IPS DF 4.7 (cell line): Measurements from ENCODE around the gene AGAP4.
"Not testable (repeated sequence)": the region's sequence is repeated elsewhere in the genome, so short reads cannot be mapped to it uniquely, and the experiment has no call there.

Experiments used
- DNase-seq: peaks from one replicate; pipeline ENCODE4 v3.0.0-alpha.2; 2013; ENCODE audit warnings: low spot score; ENCODE audit errors: extremely low read depth

The AGAP4 gene

DNA sequence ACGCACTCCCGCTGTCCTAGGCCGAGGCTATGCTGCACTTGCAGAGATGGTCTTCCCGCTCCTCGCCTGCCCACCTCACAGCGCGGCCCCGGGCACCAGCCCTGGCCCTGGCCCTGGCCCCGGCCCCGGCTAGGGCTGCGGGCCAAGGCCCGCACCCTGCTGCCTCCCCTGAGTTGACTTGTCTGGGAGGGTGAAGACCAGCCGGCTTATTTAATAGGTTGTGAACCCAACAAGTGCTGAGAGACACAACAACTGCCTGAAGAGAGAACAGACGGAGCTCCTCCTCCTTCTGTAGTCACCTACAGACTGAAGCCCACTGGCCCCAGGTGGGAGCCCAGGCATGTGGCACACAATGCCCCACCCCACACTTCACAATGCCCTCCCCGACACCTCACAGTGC lies at the start of gene AGAP4:
TSS of gene AGAP4 (minus strand) at position 101 of the 400 bp plus-strand sequence. CDS start 153 bp downstream, outside the sequence.
- DNase-seq: not testable (repeated sequence)

DNA sequence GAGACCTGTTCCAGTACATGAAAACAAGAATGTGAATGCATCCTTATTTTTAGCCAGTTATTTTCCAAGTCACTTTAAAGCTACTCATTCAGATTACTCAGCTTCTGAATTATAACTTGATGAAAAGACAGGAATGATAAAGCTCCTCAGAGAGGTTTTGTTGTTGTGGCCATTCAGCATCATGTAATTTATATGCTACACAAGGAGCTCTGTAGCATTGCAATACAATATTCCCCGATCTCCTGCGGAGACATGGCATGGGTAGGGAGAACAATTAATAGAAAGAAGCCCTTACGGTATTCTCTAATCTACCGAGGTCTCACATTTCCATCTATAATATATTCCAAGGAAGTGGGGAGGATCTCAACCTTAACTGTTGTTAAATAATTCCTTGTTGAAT lies 43.4 kb upstream of the AGAP4 start:
- not testable (repeated sequence) for DNase-seq

DNA sequence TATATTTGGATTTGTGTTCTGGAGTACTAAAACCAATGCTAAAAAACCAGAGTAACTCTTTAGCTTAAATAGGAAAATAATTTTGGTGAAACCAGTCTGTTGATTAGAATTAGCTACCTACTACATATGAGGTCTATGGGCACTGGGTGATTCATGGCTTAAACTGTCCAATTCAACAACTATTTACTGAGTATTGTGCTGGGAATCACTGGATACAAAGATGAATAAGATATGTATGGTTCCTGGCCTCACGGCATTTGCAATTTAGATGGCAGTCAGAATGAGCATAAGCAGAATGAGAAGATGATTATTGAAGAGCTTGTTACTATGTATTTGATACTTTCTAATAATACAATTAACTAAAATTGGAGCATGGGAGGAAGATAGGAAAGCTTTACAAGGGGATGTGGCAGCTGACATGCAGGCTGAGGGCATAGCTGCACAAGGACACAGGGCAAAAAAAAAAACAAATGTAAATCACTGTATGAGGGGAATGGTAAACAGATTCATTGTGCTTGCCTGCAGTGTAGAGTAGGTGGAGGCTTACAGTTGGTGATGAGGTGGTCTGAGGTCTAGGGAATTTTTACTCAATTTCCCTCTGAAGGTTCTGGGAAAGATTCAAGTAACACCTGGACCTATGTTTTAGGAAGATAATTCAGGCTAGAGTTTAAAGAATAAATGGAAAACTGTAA lies 42.4 kb upstream of the AGAP4 start:
- DNase-seq: not testable (repeated sequence)

DNA sequence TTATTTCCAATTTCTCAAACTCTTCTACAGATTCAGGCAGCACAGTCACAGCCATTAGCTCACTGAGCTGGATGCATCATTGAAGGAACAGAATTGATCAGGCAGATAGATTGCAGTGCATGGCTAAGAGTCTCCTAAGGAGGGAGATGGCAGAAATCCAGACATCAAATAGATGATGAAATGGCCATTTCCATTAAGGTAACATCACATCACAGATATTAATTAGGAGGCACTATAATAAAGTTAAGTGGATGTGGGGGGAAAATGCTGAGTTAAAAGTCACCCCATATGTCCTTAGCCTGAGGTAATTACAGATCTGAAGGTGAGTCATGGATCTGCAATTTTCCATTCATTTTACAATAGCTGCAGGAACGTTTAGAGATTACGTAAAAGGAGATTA lies 35.6 kb upstream of the AGAP4 start:
- DNase-seq: not testable (repeated sequence)

DNA sequence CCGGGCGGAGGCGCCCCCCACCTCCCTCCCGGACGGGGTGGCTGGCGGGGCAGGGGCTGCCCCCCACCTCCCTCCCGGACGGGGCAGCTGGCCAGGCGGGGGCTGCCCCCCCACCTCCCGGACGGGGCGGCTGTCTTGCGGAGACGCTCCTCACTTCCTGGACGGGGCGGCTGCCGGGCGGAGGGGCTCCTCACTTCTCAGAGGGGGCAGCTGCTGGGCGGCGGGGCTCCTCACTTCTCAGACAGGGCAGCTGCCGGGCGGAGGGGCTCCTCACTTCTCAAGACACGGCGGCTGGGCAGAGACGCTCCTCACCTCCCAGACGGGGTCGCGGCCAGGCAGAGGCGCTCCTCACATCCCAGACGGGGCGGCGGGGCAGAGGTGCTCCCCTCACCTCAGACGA lies 18.1 kb upstream of the AGAP4 start:
- DNase-seq: not testable (repeated sequence)

DNA sequence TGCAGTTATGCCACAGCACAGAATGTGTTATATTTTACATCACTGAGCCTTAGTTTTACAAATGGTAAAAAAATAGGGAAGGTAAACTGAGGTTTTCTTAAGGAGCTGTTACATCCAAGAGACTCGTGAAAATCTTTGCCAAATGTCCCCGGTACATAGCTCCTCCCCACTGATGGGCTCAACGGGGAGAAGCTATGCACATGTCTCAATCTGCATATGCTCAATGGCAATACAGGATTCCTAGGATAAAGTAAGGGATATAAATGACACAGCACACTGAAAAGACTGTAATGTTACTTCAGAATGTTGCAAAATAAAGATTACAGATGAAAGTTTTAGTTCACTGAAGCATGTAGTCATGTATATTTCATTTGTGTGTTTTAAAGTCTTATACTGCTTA lies 17.0 kb upstream of the AGAP4 start:
- DNase-seq: not testable (repeated sequence)

DNA sequence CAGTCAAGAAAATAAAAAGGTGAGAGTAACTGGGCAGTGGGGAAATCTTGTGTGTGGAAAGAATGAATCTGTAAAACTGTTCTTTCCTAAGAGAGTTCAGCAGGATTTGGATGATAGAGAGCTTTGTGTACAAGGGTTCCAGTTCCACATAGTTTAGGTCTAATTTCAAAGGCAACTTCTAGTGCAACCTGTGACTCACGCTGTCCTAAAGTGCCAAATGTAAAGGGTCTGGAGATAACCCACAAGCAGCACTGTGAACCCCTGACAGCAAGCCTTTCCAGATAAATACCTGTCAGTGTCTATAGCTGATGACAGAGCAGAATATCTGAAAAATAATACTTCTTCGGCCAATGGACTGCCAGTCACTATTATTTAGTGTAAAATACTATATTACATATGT lies 16.3 kb upstream of the AGAP4 start:
- not testable (repeated sequence) for DNase-seq

DNA sequence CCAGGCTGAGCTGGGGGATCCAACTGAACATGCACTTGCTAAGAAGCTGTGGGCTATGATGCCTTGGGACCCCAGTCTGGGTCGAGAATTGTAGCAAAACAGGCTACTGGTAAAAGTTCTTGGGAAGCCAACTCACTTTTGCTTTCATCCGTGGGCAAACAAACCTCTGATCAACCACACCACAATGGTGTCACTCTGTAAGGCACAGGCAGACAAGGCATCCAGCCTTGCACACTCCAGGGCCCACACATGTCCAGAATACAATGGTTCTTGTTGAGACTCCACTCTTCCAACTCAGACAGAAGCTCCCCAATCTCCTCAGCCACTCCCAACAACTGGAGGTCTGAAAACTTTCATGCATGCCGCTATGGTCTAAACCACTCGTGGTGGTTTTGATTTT lies 10.6 kb upstream of the AGAP4 start:
- DNase-seq: not testable (repeated sequence)

DNA sequence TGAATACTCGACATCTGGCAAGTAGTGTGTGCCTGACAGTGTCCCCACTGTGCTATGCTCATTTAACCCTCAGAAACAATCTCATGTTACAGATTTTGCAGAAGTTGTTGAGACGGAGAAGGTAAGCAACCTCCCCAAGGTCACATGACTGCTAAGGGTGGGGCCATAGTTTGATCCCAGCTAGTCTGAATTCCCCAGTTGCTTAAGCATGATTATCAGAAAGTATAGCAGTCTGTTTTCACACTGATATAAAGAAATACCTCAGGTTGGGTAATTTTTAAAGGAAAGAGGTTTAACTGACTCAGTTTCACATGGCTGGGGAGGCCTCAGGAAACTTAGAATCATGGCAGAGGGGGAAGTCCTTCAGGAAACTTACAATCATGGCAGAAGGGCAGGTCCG lies 1.2 kb upstream of the AGAP4 start:
- not testable (repeated sequence) for DNase-seq

DNA sequence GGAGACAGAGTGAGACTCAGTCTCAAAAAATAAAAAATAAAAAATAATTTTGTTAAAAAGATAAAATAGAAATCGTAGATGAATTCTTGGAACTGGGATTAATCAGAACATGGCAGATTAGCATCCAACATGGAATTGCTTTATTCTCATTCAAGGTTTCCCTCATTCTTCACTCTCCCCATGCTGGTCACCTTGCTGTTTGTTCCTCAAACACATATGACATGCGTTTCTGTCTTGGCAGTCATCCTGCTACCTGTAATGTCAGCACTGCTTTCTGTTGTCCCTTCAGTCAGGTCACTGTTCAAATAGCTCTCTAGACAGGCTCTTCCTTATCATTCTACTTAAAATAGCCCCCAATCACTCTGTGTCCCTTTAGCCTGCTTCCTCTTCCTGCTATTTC lies 24.4 kb downstream of the AGAP4 start:
- DNase-seq: not testable (repeated sequence)

DNA sequence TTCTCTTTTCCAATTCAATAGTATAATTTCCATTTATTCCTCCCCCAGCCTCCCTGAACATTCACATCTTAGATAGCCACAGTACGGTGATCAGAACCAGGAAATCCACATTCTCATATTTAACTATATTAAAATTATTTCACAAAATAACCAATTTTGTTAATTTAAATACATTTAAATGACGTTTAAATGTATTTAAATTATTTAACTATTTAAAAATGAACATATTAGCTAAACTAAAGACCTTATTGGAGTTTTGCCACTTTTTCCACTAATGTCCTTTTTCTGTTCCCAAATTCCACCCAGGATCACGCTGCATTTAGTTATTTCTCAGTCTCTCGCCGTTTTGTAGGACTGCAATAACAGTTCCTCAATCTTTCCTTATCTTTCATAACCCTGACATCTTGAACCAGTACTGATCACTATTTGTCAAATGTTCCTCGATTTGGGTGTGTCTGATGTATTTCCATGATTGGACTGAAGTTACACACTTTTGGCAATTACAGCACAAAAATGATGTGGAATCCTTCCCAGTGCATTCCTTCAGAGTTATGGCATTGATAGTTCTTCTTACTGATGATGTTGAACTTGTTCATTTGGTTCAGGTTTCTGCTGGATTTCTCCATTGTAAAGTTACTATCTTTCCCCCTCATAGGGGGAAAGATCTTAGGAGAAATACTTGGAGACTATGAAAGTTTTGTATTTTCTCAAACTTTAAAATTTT lies 27.0 kb downstream of the AGAP4 start:
- not testable (repeated sequence) for DNase-seq

DNA sequence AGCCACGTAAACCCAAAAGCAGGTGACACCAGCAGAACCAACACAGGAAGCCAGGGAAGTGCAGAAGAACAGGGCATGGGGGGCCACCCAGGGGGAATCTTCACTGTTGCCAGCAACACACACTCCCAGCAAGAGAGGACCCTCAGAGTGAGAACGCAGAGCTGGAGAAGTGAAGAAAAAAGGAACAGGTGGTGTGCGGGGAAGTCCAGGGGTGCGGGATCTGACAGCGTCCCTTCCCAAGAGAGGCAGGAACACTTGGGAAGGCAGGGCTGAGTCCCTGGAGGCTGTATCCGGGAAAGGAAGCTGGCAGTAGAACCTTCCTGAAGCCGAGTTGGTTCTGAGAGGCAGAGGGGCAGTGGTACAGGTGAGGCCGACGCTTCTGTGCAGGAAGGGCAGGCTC lies 27.7 kb downstream of the AGAP4 start:
- no peak for DNase-seq

DNA sequence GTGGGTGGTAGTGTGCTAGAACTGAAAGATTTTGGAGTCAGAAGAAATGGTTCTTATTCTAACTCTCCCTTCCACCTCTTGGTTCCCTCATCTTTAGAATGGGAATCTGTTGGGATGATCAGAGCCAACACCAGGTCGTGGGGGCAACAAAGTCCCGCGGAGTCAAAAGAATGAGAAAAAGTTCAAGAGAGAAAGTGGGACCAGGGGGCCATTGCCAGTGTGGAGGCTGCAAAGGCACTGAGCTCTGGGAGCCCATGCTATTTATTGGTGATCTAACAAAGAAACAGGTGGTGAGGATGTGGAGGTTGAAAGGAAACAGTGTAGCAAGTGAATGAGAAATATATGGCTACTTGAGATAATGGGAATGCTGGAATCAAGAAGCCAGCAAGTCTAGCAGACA lies 29.4 kb downstream of the AGAP4 start:
- DNase-seq: no peak

DNA sequence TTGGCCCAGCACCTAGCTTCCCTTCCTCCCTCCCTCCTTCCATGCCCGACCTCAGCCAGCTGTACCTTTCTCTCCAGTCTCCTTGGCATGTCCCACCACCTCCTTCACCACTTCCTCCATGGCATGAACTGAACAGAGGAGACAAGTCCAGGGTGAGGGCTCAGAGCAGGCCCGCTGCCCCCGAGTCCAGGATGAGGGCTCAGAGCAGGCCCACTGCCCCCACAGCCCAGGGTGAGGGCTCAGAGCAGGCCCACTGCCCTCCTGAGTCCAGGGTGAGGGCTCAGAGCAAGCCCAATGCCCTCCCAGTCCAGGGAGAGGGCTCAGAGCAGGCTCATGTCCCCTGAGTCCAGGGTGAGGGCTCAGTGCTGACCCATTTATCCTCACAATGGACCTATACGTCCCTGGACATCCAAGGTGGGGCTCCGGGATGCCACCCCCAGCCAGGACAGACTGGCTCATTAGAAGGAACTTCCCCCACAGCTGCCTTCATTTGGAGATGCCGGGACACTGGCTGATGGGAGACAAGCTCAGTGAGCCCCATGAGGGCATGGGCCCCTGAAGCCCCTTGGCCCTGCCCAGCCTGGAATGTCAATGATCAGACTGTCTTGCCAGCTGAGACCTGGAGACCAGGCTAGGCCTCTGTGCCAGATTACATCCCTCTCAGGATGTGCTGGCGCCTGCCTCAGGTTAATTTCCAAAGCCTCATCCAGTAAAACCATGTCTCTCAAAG lies 30.0 kb downstream of the AGAP4 start:
- no peak for DNase-seq

DNA sequence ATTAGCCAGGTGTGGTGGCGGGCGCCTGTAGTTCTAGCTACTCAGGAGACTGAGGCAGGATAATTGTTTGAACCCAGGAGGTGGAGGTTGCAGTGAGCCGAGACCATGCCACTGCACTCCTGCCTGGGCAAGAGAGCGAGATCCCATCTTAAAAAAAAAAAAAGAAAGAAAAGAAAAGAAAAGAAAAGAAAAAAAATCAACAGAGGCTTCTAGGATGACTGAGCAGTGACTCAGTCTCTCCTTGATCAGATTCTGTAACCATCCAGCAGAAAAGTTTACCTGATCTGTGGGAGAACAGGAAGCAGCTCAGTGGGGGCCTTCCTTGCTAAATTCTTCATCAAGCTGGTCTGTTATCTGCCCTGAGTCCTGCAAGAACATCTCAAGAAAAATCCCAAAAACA lies 33.2 kb downstream of the AGAP4 start:
- not testable (repeated sequence) for DNase-seq

DNA sequence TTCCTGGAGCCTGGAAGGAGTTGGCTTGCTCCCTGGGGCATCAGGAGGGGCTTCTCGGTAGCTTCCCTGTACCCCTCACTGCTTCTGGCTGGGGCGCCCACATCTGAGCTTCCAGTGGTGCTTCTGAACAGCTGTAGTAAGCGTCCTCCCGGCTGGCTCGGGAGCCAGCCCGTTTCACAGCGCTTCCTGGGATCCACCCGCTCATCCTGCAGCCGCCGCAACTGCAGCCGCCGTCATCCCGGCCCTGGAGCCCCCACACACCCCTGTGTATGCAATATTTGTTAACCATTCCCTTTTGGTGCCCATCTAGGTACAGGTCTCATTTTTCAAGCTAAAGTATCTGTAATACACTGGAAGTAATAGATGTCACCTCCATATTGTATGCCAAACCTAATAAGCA lies 34.3 kb downstream of the AGAP4 start:
- DNase-seq: not testable (repeated sequence)

DNA sequence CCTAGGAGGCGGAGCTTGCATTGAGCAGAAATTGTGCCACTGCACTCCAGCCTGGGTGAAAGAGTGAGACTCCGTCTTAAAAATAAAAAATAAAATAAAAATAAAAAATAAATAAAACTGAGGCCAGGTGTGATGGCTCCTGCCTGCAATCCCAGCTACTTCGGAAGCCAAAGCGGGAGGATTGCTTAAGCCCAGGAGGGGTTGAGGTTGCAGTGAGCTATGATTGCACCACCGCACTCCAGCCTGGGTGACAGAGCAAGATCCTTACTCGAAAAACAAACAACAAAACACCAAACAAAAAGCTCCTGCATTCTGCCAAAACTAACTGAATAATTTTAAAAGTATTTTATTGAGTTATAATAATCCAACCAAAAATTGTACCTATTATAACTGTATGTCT lies 36.2 kb downstream of the AGAP4 start:
- no peak for DNase-seq

DNA sequence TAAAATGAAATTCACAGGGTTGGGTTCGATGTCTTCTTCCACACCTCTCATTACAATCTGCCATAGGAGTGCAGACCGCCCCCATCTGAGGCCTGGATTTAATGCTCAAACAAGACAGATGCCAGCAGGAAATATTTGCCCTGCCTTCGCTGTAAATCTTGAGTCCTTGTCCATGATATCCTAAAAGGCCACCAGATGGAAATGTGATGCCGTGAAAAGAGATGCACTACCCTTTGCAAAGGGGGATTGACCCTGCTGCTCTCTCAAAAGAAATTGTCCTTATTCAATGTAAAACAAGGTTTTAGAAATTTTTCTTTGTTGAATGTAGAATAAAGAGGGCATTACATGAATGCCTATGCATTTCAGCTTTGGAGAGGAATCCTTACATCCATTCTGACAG lies 37.5 kb downstream of the AGAP4 start:
- no peak for DNase-seq

DNA sequence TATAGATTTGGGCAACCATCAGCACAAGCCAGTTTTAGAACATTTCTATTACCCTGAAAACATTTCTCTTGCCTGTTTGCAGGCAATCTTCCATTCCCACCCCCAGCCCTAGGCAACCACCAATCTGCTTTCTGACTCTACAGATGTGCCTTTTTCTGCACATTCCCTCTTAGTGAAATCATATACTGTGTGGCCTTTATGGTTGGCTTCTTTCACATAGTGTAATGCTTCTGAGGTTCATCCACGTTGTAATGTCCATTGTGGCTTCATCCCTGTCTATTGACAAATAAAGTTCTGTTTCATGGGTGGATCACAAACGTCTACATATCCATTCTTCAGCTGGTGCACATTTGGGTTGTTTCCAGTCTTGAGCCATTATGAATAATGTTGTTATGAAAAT lies 42.3 kb downstream of the AGAP4 start:
- DNase-seq: not testable (repeated sequence)

DNA sequence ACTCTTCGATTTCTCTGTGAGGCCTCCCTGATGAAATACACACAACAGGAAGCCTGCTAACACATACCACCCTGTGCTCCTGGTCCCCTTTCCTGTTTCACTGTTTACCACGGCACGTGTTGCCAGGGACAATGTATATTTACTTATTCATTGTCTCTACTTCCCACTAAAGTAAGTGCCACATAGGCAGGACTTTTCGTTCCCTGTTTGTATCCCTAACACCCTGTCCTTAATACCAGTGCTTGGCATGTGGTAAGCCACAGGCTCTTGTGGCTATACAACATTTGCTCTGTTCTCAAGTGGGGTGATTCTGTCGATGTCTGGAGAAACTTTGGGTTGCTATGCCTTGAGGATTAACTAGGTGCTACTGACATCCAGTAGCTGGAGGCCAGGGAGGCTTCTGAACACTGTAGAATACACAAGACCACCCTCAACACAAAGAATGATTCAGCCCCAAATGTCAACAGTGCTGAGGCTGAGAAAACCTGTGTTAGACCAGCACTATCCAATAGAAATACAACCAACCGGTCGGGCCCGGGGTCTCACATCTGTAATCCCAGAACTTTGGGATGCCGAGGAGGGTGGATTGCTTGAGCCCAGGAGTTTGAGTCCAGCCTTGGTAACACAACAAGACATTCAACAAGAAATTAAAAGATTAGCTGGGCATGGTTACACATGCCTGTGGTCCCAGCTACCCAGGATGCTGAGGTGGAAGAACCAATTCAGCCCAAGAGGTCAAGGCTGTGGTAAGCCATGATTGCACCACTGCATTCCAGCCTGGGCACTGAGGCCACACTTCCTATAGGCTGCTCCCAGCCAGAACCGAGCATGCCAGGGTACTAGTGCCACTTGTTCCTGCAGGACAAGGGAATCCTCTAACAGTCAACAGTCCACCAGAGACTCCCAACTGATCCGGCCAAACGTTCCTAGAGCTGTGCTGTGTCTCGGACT lies 44.0 kb downstream of the AGAP4 start:
- DNase-seq: not testable (repeated sequence)

DNA sequence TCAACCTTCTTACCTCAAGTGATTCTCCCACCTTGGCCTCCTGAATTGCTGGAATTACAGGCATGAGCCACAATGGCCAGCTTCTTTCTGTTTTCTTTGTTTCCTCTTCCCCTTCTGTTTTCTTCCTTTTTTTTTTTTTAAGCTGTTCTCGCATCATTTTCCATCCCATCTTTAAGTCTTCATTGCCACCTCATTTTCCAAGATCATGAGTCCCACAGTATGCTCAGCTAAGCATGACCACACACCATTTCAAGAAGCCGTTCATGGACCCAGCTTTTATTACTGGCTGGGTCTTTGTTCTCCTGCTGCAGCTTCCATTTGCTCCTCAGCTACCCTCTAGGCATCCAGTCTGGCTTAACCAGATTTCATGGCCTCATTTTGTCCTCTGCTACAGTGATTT lies 52.5 kb downstream of the AGAP4 start:
- DNase-seq: not testable (repeated sequence)
